AG10803 (cell line): ENCODE results near the gene CRYBG3.

Experiments used
- DNase-seq: peaks from one replicate; pipeline ENCODE4 v3.0.0; 2010; ENCODE audit warnings: low read depth
- H3K4me3 ChIP-seq: 2 replicates; pipeline ENCODE4 v1.5.1; 2011; ENCODE audit warnings: mild to moderate bottlenecking, low read length, control low read depth
- CTCF ChIP-seq: conservative IDR thresholded peaks from 2 replicates; pipeline ENCODE4 v1.5.1; 2011; ENCODE audit warnings: mild to moderate bottlenecking, low read length, control low read depth, inconsistent platforms

CRYBG3 gene

GRCh38 chr3:97860364-97860763, 38.6 kb downstream of the CRYBG3 start:
- H3K4me3 ChIP-seq = no peak overlapping the region
- no peak for TF ChIP-seq CTCF
- no peak for DNase-seq

- no peak for DNase-seq
- TF ChIP-seq CTCF = no peak
These were observed 40.8 kb downstream of the CRYBG3 start for GRCh38 chr3:97862582-97862981.

GRCh38 chr3:97863031-97863430, 41.2 kb downstream of the CRYBG3 start:
- no peak for TF ChIP-seq CTCF
- peak; percentile 51 for DNase-seq
- H3K4me3 ChIP-seq = no peak overlapping the region

More at GRCh38 chr3:97862582-97862981, 40.8 kb downstream of the CRYBG3 start:
- H3K4me3 ChIP-seq = no peak overlapping the region

GRCh38 chr3:97863775-97864174, 42.0 kb downstream of the CRYBG3 start:
- no peak for DNase-seq
- no peak overlapping the region for H3K4me3 ChIP-seq
- TF ChIP-seq CTCF = no peak

- no peak overlapping the region for H3K4me3 ChIP-seq
- DNase-seq = peak; percentile 79
- TF ChIP-seq CTCF = no peak
These were observed 49.4 kb downstream of the CRYBG3 start for GRCh38 chr3:97871186-97871585.

GRCh38 chr3:97871801-97872524, 50.2 kb downstream of the CRYBG3 start:
- peak overlapping the region; percentile 7 for H3K4me3 ChIP-seq
- no peak for TF ChIP-seq CTCF
- DNase-seq = peak; percentile 90

- no peak for DNase-seq
- TF ChIP-seq CTCF = no peak
- no peak overlapping the region for H3K4me3 ChIP-seq
These were observed 50.8 kb downstream of the CRYBG3 start for GRCh38 chr3:97872525-97873042.
